ENCODE data around the gene CSTA. TPM values are rescaled to one million over a fixed set of nuclear protein-coding genes. Genes with fewer than 3 reads are reported as not detected.

The CSTA gene
- total and polyA plus RNA-seq, 12 donors: 0.42 to 5.5 (median 1.5) TPM; not detected in 1

GRCh38 chr3:122313281-122313680, 11.8 kb upstream of the CSTA start:
- no peaks in the 10 kb centered on the region for H3K9me3 ChIP-seq
- no peaks in the 10 kb centered on the region for H3K36me3 ChIP-seq
- TF ChIP-seq CTCF (IDR thresholded peaks at IDR 0.05): no peak
- WGBS, 2 donors: 76% methylated on average over 3 of the region's 3 CpGs
- no peak overlapping the region for H3K4me3 ChIP-seq
- peaks cover 0 to 8% (median 0%) of the 10 kb centered on the region in 9 donors for H3K4me1 ChIP-seq
- intact Hi-C loops (cut with DNase I): no loop called here
- DNase-seq: no peak
- no peak for ATAC-seq
- no peak overlapping the region for H3K27ac ChIP-seq
- H3K27me3 ChIP-seq: peaks cover 0 to 19% (median 11%) of the 10 kb centered on the region in 7 donors

- TF ChIP-seq CTCF (IDR thresholded peaks at IDR 0.05): no peak
- Histone ChIP-seq H3K27me3 (peaks cover 0 to 19% (median 11%) of the 10 kb centered on the region in 7 donors), H3K4me3 (no peak overlapping the region), H3K4me1 (peaks cover 0 to 8% (median 0%) of the 10 kb centered on the region in 9 donors), H3K36me3 (no peaks in the 10 kb centered on the region), H3K27ac (no peak overlapping the region), H3K9me3 (peaks cover 0 to 6% (median 0%) of the 10 kb centered on the region in 11 donors)
- 75 to 89% methylated on average over 2 of the region's 2 CpGs for WGBS, 2 donors
- ATAC-seq (no peak), DNase-seq (no peak)
- intact Hi-C loops (cut with DNase I): no loop called here
Observed at GRCh38 chr3:122314228-122314876, 10.7 kb upstream of the CSTA start.

- H3K9me3 ChIP-seq: peaks cover 0 to 19% (median 5%) of the 10 kb centered on the region in 11 donors
- intact Hi-C loops (cut with DNase I): no loop called here
- no peaks in the 10 kb centered on the region for H3K36me3 ChIP-seq
- WGBS, 2 donors: 30 to 31% methylated on average over 4 of the region's 4 CpGs
- H3K27ac ChIP-seq: no peak overlapping the region
- ATAC-seq: no peak
- no peak for DNase-seq
- peaks cover 0 to 8% (median 0%) of the 10 kb centered on the region in 9 donors for H3K4me1 ChIP-seq
- H3K27me3 ChIP-seq: peaks cover 0 to 19% (median 11%) of the 10 kb centered on the region in 7 donors
- no peak for TF ChIP-seq CTCF (IDR thresholded peaks at IDR 0.05)
- H3K4me3 ChIP-seq: no peak overlapping the region
Observed at GRCh38 chr3:122315619-122316018, 9.4 kb upstream of the CSTA start.

- intact Hi-C loops (cut with DNase I): no loop called here
- Histone ChIP-seq H3K9me3 (peaks cover 0 to 21% (median 6%) of the 10 kb centered on the region in 11 donors), H3K36me3 (no peaks in the 10 kb centered on the region), H3K27me3 (peaks cover 0 to 19% (median 11%) of the 10 kb centered on the region in 7 donors), H3K4me3 (no peak overlapping the region), H3K4me1 (peaks cover 0 to 8% (median 0%) of the 10 kb centered on the region in 9 donors), H3K27ac (no peak overlapping the region)
- no peak for TF ChIP-seq CTCF (IDR thresholded peaks at IDR 0.05)
- DNase-seq (no peak), ATAC-seq (no peak)
- 70 to 78% methylated on average over 5 of the region's 5 CpGs for WGBS, 2 donors
Observed at GRCh38 chr3:122316368-122316767, 8.7 kb upstream of the CSTA start.

Measured in heart right ventricle (tissue), 16 donors.